Ishikawa (cell line): Measurements from ENCODE around the gene MGA.

ENCODE experiments used
- CEBPB ChIP-seq: IDR thresholded peaks from 2 replicates; pipeline ENCODE4 v1.6.1; 2012
- EP300 ChIP-seq: IDR thresholded peaks from 2 replicates; pipeline ENCODE4 v1.6.1; 2012; ENCODE audit warnings: borderline replicate concordance
- NFIC ChIP-seq: IDR thresholded peaks from 2 replicates; pipeline ENCODE4 v1.6.1; 2012
- TAF1 ChIP-seq: IDR thresholded peaks from 2 replicates; pipeline ENCODE4 v1.6.1; 2012; ENCODE audit warnings: low read depth, mild to moderate bottlenecking
- TF ChIP-seq, protein P1 (sequence below): IDR thresholded peaks from 2 replicates; pipeline ENCODE4 v1.6.1; 2012
- TF ChIP-seq, protein P2 (sequence below): IDR thresholded peaks from 2 replicates; pipeline ENCODE4 v1.6.1; 2012; ENCODE audit warnings: low read depth, mild to moderate bottlenecking

GRCh38 chr15:41669701-41670100 is 9.5 kb downstream of the MGA start:
- TF ChIP-seq CEBPB (no peak), TAF1 (no peak), EP300 (no peak), NFIC (no peak)
- TF ChIP-seq, protein P1, sequence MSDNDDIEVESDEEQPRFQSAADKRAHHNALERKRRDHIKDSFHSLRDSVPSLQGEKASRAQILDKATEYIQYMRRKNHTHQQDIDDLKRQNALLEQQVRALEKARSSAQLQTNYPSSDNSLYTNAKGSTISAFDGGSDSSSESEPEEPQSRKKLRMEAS, result no peak
- TF ChIP-seq, protein P2, sequence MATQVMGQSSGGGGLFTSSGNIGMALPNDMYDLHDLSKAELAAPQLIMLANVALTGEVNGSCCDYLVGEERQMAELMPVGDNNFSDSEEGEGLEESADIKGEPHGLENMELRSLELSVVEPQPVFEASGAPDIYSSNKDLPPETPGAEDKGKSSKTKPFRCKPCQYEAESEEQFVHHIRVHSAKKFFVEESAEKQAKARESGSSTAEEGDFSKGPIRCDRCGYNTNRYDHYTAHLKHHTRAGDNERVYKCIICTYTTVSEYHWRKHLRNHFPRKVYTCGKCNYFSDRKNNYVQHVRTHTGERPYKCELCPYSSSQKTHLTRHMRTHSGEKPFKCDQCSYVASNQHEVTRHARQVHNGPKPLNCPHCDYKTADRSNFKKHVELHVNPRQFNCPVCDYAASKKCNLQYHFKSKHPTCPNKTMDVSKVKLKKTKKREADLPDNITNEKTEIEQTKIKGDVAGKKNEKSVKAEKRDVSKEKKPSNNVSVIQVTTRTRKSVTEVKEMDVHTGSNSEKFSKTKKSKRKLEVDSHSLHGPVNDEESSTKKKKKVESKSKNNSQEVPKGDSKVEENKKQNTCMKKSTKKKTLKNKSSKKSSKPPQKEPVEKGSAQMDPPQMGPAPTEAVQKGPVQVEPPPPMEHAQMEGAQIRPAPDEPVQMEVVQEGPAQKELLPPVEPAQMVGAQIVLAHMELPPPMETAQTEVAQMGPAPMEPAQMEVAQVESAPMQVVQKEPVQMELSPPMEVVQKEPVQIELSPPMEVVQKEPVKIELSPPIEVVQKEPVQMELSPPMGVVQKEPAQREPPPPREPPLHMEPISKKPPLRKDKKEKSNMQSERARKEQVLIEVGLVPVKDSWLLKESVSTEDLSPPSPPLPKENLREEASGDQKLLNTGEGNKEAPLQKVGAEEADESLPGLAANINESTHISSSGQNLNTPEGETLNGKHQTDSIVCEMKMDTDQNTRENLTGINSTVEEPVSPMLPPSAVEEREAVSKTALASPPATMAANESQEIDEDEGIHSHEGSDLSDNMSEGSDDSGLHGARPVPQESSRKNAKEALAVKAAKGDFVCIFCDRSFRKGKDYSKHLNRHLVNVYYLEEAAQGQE, result no peak
